ENCODE measurements around the gene TTLL12. TPM values are rescaled to one million over a fixed set of nuclear protein-coding genes. Genes with fewer than 3 reads are reported as not detected.
A peak's percentile ranks its signal among the peaks of the same experiment; 100 is the strongest.

TTLL12 gene
- total and polyA plus RNA-seq, 2 donors = 14.4 to 16.1 TPM

DNA sequence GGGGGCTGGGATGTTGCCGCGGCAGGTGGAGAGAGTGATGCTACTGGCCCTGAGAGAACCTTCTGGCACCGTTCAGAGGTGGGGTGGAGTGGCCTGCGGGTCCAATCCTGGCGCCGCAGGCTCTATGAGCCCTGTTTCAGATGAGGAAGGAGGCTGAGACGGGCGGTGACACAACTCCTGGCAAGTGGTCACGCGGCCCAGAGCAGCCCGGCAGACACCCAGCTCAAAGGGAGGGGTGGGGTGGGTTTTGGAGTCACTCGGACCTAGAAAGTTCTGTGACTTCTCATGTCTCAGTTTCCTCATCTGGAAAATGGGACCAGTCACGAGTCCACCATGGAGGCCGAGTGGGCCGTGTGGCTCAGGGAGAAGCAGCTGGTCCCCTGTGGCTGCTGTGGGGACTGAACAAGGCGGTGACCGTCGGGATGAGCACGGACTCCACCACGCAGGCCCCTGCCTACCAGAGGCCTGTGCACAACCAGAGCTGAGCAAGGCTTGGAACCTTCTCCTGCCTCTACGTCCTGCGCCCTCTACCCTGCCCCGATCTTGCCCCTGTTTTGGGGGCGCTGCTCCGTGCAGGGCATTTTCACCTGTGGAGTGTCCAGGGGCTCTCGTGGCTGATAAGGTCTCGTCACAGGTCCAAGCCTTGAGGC, 31.9 kb downstream of the TTLL12 start:
- H3K4me3 ChIP-seq (ENCODE audit: low read length in 2 of 2) = no peak overlapping the region
- no peaks in the 10 kb centered on the region for H3K36me3 ChIP-seq (ENCODE audit: control insufficient read depth in 2 of 2, insufficient read depth in 2 of 2, low read length in 1 of 2)
- WGBS = 94% methylated on average over 27 of the region's 27 CpGs
- no peaks in the 10 kb centered on the region for H3K9me3 ChIP-seq (ENCODE audit: control insufficient read depth in 2 of 2, insufficient read depth in 1 of 2, low read length in 1 of 2)
- DNase-seq (ENCODE audit: low read depth in 6 of 9, low spot score in 9 of 9) = no peak
- peaks cover 6 to 14% of the 10 kb centered on the region in 2 donors for H3K4me1 ChIP-seq (ENCODE audit: control insufficient read depth in 2 of 2, insufficient read depth in 2 of 2, low read length in 2 of 2)
- peaks cover 2 to 23% of the 10 kb centered on the region in 2 donors for H3K27me3 ChIP-seq (ENCODE audit: control insufficient read depth in 2 of 2, insufficient read depth in 1 of 2, low read length in 1 of 2)
- H3K27ac ChIP-seq (ENCODE audit: low read depth in 1 of 2, low read length in 1 of 2) = no peak overlapping the region

DNA sequence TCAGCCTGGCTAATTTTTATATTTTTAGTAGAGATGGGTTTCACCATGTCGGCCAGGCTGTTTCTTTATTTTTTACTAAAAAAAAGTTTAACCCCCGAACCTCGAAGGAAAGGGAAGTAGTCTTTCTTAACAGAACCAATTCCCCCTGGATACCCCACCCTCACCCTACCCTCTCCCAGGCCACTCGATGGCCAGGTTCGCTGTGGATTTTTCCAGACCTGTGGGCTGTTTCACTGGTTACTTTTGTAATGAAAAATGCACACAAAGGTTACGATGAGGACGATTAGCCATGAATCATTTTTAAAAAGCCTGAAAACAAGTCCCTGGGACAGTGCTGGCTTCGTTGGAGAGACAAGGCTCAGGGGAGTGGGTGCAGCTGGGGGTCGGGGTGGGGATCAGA, 33.0 kb downstream of the TTLL12 start:
- no peak for DNase-seq (ENCODE audit: low read depth in 6 of 9, low spot score in 9 of 9)
- H3K4me3 ChIP-seq (ENCODE audit: low read length in 2 of 2) = no peak overlapping the region
- no peaks in the 10 kb centered on the region for H3K9me3 ChIP-seq (ENCODE audit: control insufficient read depth in 2 of 2, insufficient read depth in 1 of 2, low read length in 1 of 2)
- H3K4me1 ChIP-seq (ENCODE audit: control insufficient read depth in 2 of 2, insufficient read depth in 2 of 2, low read length in 2 of 2) = peaks cover 6 to 15% of the 10 kb centered on the region in 2 donors
- no peak overlapping the region for H3K27ac ChIP-seq (ENCODE audit: low read depth in 1 of 2, low read length in 1 of 2)
- H3K27me3 ChIP-seq (ENCODE audit: control insufficient read depth in 2 of 2, insufficient read depth in 1 of 2, low read length in 1 of 2) = peaks cover 2 to 23% of the 10 kb centered on the region in 2 donors
- 80% methylated on average over 9 of the region's 9 CpGs for WGBS
- no peaks in the 10 kb centered on the region for H3K36me3 ChIP-seq (ENCODE audit: control insufficient read depth in 2 of 2, insufficient read depth in 2 of 2, low read length in 1 of 2)

DNA sequence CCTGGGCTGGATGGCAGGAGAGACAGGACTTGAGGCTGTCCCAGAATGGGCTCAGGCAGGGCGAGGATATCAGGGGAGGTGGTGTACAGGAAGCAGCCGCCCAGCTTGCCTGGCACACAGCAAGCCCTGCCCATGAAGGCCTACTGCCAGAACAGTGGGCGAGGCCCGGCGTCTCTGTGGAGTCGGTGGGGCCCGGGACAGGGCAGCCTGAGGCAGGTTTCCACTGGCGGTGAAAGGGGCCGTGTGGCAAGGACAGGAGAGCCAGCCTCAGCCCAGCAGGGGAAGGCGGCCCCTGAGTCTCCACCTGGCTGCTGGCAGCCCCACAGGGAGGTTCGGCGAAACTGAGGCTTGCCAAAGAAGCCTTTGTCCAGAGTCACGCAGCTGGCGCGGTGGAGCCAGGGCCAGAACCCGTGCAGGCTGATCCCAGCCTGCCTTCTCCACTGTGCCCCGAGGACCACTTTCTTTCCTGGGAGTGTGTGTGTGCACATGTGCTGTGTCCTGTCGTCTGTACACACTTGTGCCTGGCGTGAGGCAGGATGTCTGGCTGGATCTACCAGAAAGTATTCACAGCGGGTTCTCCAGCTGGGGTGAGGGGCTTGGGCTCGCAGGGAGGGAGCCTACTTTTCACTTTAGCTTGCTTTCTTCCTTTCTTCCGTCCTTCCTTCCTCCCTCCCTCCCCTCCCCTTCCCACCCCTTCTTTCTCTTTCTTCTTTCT, 34.4 kb downstream of the TTLL12 start:
- H3K4me1 ChIP-seq (ENCODE audit: control insufficient read depth in 2 of 2, insufficient read depth in 2 of 2, low read length in 2 of 2) = peaks cover 6 to 27% of the 10 kb centered on the region in 2 donors

DNA sequence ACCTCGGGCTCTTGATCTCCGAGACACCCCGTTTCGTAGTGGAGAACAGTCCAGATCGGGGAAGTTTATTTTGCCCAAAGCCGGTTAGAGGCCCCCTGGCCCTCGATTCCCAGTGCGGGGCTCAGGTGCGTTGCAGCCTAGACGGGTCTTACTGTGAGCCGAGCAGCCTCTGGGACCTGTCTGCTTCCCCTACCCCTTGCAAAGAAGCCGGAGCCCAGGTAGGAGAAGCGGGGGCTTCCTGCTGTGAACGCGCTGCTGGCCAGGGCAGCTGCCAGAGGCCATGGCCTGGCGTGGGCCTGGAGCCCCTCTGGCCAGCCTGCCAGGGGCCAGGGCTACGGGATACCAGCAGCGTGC, 35.0 kb downstream of the TTLL12 start:
- no peak for DNase-seq (ENCODE audit: low read depth in 6 of 9, low spot score in 9 of 9)
- no peak overlapping the region for H3K27ac ChIP-seq (ENCODE audit: low read depth in 1 of 2, low read length in 1 of 2)
- peaks cover 6 to 30% of the 10 kb centered on the region in 2 donors for H3K4me1 ChIP-seq (ENCODE audit: control insufficient read depth in 2 of 2, insufficient read depth in 2 of 2, low read length in 2 of 2)
- H3K27me3 ChIP-seq (ENCODE audit: control insufficient read depth in 2 of 2, insufficient read depth in 1 of 2, low read length in 1 of 2) = peaks cover 2 to 23% of the 10 kb centered on the region in 2 donors
- peak overlapping the region; percentile 32 to 62 for H3K4me3 ChIP-seq (ENCODE audit: low read length in 2 of 2)
- WGBS = 4% methylated on average over 18 of the region's 18 CpGs
- no peaks in the 10 kb centered on the region for H3K36me3 ChIP-seq (ENCODE audit: control insufficient read depth in 2 of 2, insufficient read depth in 2 of 2, low read length in 1 of 2)
- H3K9me3 ChIP-seq (ENCODE audit: control insufficient read depth in 2 of 2, insufficient read depth in 1 of 2, low read length in 1 of 2) = no peaks in the 10 kb centered on the region

More for the DNA sequence above, 34.4 kb downstream of the TTLL12 start:
- peak overlapping the region in 1 of 2 donors; percentile 62 for H3K4me3 ChIP-seq (ENCODE audit: low read length in 2 of 2)
- peaks cover 2 to 23% of the 10 kb centered on the region in 2 donors for H3K27me3 ChIP-seq (ENCODE audit: control insufficient read depth in 2 of 2, insufficient read depth in 1 of 2, low read length in 1 of 2)
- no peak for DNase-seq (ENCODE audit: low read depth in 6 of 9, low spot score in 9 of 9)
- H3K27ac ChIP-seq (ENCODE audit: low read depth in 1 of 2, low read length in 1 of 2) = no peak overlapping the region
- WGBS = 25% methylated on average over 22 of the region's 22 CpGs
- no peaks in the 10 kb centered on the region for H3K9me3 ChIP-seq (ENCODE audit: control insufficient read depth in 2 of 2, insufficient read depth in 1 of 2, low read length in 1 of 2)
- no peaks in the 10 kb centered on the region for H3K36me3 ChIP-seq (ENCODE audit: control insufficient read depth in 2 of 2, insufficient read depth in 2 of 2, low read length in 1 of 2)

DNA sequence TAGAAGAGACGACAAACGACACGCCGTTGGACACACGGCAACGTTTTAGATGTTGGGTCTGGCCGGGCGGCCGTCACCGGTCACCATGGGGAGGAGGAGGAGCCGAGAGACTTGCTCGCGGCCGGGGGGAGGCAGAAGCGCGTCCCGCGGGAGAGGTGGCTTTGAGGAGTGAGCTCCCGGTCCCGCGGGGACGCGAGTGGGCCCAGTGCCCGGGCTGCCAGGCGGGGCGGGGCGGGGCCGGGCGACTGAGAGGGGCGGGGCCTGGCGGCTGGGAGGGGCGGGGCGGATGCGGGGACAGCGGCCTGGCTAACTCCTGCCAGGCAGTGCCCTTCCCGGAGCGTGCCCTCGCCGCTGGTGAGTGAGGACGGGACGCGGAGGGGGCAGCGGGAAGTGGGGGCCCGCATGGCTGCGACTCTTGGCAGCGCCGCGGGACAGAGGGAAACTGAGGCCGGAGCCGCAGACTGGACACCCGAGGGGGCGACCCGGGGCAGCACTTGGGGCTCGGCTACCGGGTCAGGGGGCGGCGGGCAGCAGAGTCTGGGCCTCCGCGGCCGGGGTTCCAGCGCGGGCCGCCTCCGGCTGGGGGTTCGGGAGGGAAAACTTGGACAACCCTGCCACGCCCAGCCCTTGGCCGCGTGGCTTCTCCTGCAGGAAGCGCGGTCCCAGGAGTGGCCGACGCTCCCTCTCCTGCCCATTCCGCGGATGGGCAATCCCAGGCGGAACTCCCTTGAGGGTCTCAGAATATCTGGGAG, 35.5 kb downstream of the TTLL12 start, which contains the start of gene TSPO:
TSPO (plus strand) TSS at position 309 of the 752 bp plus-strand sequence. CDS start 7,680 bp downstream, outside the sequence.
- Histone ChIP-seq H3K36me3 (ENCODE audit: control insufficient read depth in 2 of 2, insufficient read depth in 2 of 2, low read length in 1 of 2) (no peaks in the 10 kb centered on the region), H3K4me3 (ENCODE audit: low read length in 2 of 2) (peak within 1 kb of the TSS; percentile 32 to 62), H3K27ac (ENCODE audit: low read depth in 1 of 2, low read length in 1 of 2) (peak within 1 kb of the TSS in 1 of 2 donors; percentile 31), H3K9me3 (ENCODE audit: control insufficient read depth in 2 of 2, insufficient read depth in 1 of 2, low read length in 1 of 2) (no peaks in the 10 kb centered on the region), H3K4me1 (ENCODE audit: control insufficient read depth in 2 of 2, insufficient read depth in 2 of 2, low read length in 2 of 2) (peaks cover 6 to 30% of the 10 kb centered on the region in 2 donors), H3K27me3 (ENCODE audit: control insufficient read depth in 2 of 2, insufficient read depth in 1 of 2, low read length in 1 of 2) (peaks cover 2 to 23% of the 10 kb centered on the region in 2 donors)
- no peak for DNase-seq (ENCODE audit: low read depth in 6 of 9, low spot score in 9 of 9)
- 2% methylated on average over 75 of the region's 75 CpGs for WGBS

DNA sequence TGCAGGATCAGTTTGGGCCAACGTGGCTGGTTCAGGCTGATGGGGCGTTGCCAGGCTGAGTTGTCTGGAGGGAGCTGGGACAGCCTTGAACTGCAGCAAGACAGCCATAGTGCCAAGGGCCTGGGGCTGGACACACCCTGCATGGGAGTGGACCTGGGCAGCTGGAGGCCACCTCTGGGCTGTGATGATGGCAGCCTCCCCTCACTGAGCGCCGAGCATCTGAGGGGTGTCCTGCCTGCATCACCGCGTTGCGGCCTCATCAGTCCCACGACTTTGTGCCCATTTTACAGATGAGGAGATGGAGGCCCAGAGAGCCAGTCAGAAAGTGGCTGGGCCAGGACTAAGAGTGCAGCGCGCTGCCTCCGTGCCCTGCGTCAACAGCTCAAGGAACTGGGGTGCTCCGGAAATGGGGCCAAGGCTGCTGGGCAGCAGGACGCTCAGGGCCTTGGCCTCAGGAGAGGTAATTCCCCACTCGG, 36.2 kb downstream of the TTLL12 start:
- peak overlapping the region in 1 of 2 donors; percentile 31 for H3K27ac ChIP-seq (ENCODE audit: low read depth in 1 of 2, low read length in 1 of 2)
- peaks cover 6 to 30% of the 10 kb centered on the region in 2 donors for H3K4me1 ChIP-seq (ENCODE audit: control insufficient read depth in 2 of 2, insufficient read depth in 2 of 2, low read length in 2 of 2)
- H3K4me3 ChIP-seq (ENCODE audit: low read length in 2 of 2) = peak overlapping the region in 1 of 2 donors; percentile 62
- no peaks in the 10 kb centered on the region for H3K9me3 ChIP-seq (ENCODE audit: control insufficient read depth in 2 of 2, insufficient read depth in 1 of 2, low read length in 1 of 2)
- WGBS = 84% methylated on average over 15 of the region's 15 CpGs
- H3K27me3 ChIP-seq (ENCODE audit: control insufficient read depth in 2 of 2, insufficient read depth in 1 of 2, low read length in 1 of 2) = peaks cover 2 to 23% of the 10 kb centered on the region in 2 donors
- H3K36me3 ChIP-seq (ENCODE audit: control insufficient read depth in 2 of 2, insufficient read depth in 2 of 2, low read length in 1 of 2) = no peaks in the 10 kb centered on the region
- DNase-seq (ENCODE audit: low read depth in 6 of 9, low spot score in 9 of 9) = no peak

DNA sequence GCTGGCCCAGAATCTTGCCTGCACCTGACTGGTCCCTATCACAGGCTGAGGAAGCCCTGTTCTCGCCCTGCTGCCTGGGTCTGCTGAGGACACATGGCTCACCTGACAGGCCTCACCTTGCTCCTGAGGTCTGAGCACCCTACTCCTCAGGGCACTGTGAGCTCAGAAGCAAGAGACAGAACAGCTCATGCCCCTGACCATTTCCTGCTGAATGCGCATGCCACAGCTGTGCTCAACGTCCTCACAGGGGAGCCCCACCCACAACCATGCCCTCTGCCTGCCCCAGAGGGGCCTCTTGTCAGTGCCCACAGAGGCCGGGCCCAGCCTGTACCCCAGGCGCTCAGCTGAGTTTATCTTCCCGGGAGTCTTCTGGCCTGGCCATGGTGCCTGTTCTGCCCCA, 38.4 kb downstream of the TTLL12 start:
- H3K27me3 ChIP-seq (ENCODE audit: control insufficient read depth in 2 of 2, insufficient read depth in 1 of 2, low read length in 1 of 2) = peaks cover 2 to 23% of the 10 kb centered on the region in 2 donors
- no peak overlapping the region for H3K4me3 ChIP-seq (ENCODE audit: low read length in 2 of 2)
- H3K4me1 ChIP-seq (ENCODE audit: control insufficient read depth in 2 of 2, insufficient read depth in 2 of 2, low read length in 2 of 2) = peaks cover 6 to 31% of the 10 kb centered on the region in 2 donors
- no peak overlapping the region for H3K27ac ChIP-seq (ENCODE audit: low read depth in 1 of 2, low read length in 1 of 2)
- H3K36me3 ChIP-seq (ENCODE audit: control insufficient read depth in 2 of 2, insufficient read depth in 2 of 2, low read length in 1 of 2) = no peaks in the 10 kb centered on the region
- peaks cover 0 to 2% of the 10 kb centered on the region in 2 donors for H3K9me3 ChIP-seq (ENCODE audit: control insufficient read depth in 2 of 2, insufficient read depth in 1 of 2, low read length in 1 of 2)
- WGBS = 41% methylated on average over 6 of the region's 6 CpGs
- DNase-seq (ENCODE audit: low read depth in 6 of 9, low spot score in 9 of 9) = no peak

DNA sequence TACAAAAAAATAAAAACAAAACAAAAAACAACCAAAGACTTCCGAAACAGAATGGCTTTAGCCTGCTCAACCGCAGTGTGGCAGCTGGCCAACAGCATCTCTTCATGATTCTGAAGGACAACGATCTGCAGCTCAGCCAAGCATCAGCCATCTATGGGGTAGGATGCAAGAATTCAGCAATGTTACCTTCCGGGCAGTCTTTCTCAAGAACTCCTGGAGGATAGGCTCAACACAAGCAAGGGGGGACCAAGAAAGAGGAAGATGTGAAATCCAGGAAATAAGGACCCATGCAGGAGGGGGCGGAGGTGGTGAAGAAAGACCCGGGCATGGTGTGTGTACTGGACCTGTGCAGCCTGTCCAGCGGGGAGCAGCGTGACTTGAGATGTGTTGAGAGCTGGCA, 39.1 kb downstream of the TTLL12 start:
- WGBS = 67% methylated on average over 8 of the region's 8 CpGs
- no peak for DNase-seq (ENCODE audit: low read depth in 6 of 9, low spot score in 9 of 9)
- H3K9me3 ChIP-seq (ENCODE audit: control insufficient read depth in 2 of 2, insufficient read depth in 1 of 2, low read length in 1 of 2) = peaks cover 0 to 3% of the 10 kb centered on the region in 2 donors
- no peaks in the 10 kb centered on the region for H3K36me3 ChIP-seq (ENCODE audit: control insufficient read depth in 2 of 2, insufficient read depth in 2 of 2, low read length in 1 of 2)
- peaks cover 6 to 35% of the 10 kb centered on the region in 2 donors for H3K4me1 ChIP-seq (ENCODE audit: control insufficient read depth in 2 of 2, insufficient read depth in 2 of 2, low read length in 2 of 2)
- peaks cover 2 to 23% of the 10 kb centered on the region in 2 donors for H3K27me3 ChIP-seq (ENCODE audit: control insufficient read depth in 2 of 2, insufficient read depth in 1 of 2, low read length in 1 of 2)
- H3K4me3 ChIP-seq (ENCODE audit: low read length in 2 of 2) = no peak overlapping the region
- no peak overlapping the region for H3K27ac ChIP-seq (ENCODE audit: low read depth in 1 of 2, low read length in 1 of 2)

Measured in thymus (tissue), 11 donors.